Stimulated activated CD4-positive, alpha-beta T cell treated with anti-CD3 and anti-CD28 coated beads, Interleukin-1b, Interleukin-23, amount 100 ng/mL, for 1 hour (primary cell): Measurements from ENCODE around the gene TRPM3.

ENCODE experiments used
- DNase-seq, 2 donors: peaks; one replicate each; pipeline ENCODE4 v3.0.0-alpha.2; 2020; ENCODE audit warnings: low read depth in 2 of 2

The TRPM3 gene

GRCh38 chr9:70609542-70610286, 511.7 kb downstream of the TRPM3 start:
- no peak for DNase-seq

GRCh38 chr9:70609011-70609410, 512.4 kb downstream of the TRPM3 start:
- DNase-seq = no peak

GRCh38 chr9:70607926-70608325, 513.5 kb downstream of the TRPM3 start:
- DNase-seq = no peak

GRCh38 chr9:70607329-70607728, 514.1 kb downstream of the TRPM3 start:
- DNase-seq = no peak

- DNase-seq = no peak
Observed at GRCh38 chr9:70603020-70603411, 518.4 kb downstream of the TRPM3 start.

GRCh38 chr9:70602321-70603019, 519.0 kb downstream of the TRPM3 start:
- peak; percentile 8 to 10 for DNase-seq

GRCh38 chr9:70601000-70601951, 520.1 kb downstream of the TRPM3 start:
- DNase-seq = no peak

GRCh38 chr9:70600506-70600905, 520.9 kb downstream of the TRPM3 start:
- DNase-seq = no peak

- no peak for DNase-seq
Observed at GRCh38 chr9:70597886-70598285, 523.5 kb downstream of the TRPM3 start.

- DNase-seq = no peak
Observed at GRCh38 chr9:70595211-70595610, 526.2 kb downstream of the TRPM3 start.

GRCh38 chr9:70594386-70594944, 527.0 kb downstream of the TRPM3 start:
- no peak for DNase-seq

GRCh38 chr9:70593241-70593640, 528.2 kb downstream of the TRPM3 start:
- DNase-seq = no peak

GRCh38 chr9:70590315-70590677, 531.1 kb downstream of the TRPM3 start:
- no peak for DNase-seq

GRCh38 chr9:70589571-70590314, 531.7 kb downstream of the TRPM3 start:
- DNase-seq = no peak

GRCh38 chr9:70588999-70589398, 532.4 kb downstream of the TRPM3 start:
- no peak for DNase-seq

GRCh38 chr9:70588381-70588780, 533.0 kb downstream of the TRPM3 start:
- no peak for DNase-seq

- DNase-seq = no peak
Observed at GRCh38 chr9:70587201-70587600, 534.2 kb downstream of the TRPM3 start.

GRCh38 chr9:70586476-70586875, 534.9 kb downstream of the TRPM3 start:
- DNase-seq = no peak

GRCh38 chr9:70581955-70582350, 539.5 kb downstream of the TRPM3 start:
- no peak for DNase-seq

GRCh38 chr9:70581214-70581954, 540.0 kb downstream of the TRPM3 start:
- no peak for DNase-seq
